HEK293 (cell line): ENCODE measurements around the gene HMGXB3.

Experiments
- GLI2 ChIP-seq: fragments of 450-650 bp; formaldehyde crosslinking; IDR thresholded peaks from 2 replicates; pipeline ENCODE4; 2017; ENCODE audit warnings: missing biosample characterization, missing genetic modification characterization, low read depth, borderline replicate concordance
- KLF16 ChIP-seq: fragments of 450-650 bp; formaldehyde crosslinking; IDR thresholded peaks from 2 replicates; pipeline ENCODE4 v1.5.1; 2017; ENCODE audit warnings: missing biosample characterization, missing genetic modification characterization
- KLF9 ChIP-seq: fragments of 450-650 bp; formaldehyde crosslinking; IDR thresholded peaks from 2 replicates; pipeline ENCODE4 v1.5.1; 2016; ENCODE audit warnings: missing biosample characterization, missing genetic modification characterization, low read depth
- SETDB1 ChIP-seq: IDR thresholded peaks from one replicate; pipeline ENCODE4 v1.6.1; 2017; ENCODE audit warnings: mild to moderate bottlenecking, low read length, moderate library complexity, mixed read lengths; ENCODE audit not compliant: insufficient read length
- ZIC2 ChIP-seq: fragments of 450-650 bp; formaldehyde crosslinking; IDR thresholded peaks from 2 replicates; pipeline ENCODE4 v1.5.1; 2016; ENCODE audit warnings: missing biosample characterization, missing genetic modification characterization
- ZNF184 ChIP-seq: fragments of 450-650 bp; IDR thresholded peaks from 2 replicates; pipeline ENCODE4 v1.5.1; 2018; ENCODE audit warnings: missing biosample characterization, mild to moderate bottlenecking, missing genetic modification characterization
- ZNF335 ChIP-seq: fragments of 450-650 bp; formaldehyde crosslinking; conservative IDR thresholded peaks from 2 replicates; pipeline ENCODE4 v1.5.1; 2016; ENCODE audit warnings: missing biosample characterization, missing genetic modification characterization
- ZNF776 ChIP-seq: fragments of 450-650 bp; formaldehyde crosslinking; IDR thresholded peaks from 2 replicates; pipeline ENCODE4 v1.5.0; 2017; ENCODE audit warnings: missing biosample characterization, missing genetic modification characterization, borderline replicate concordance
- TF ChIP-seq, protein P1 (sequence below): fragments of 450-650 bp; formaldehyde crosslinking; IDR thresholded peaks from 2 replicates; pipeline ENCODE4 v1.5.1; 2016; ENCODE audit warnings: missing biosample characterization, missing genetic modification characterization
- TF ChIP-seq, protein P2 (sequence below): fragments of 450-650 bp; formaldehyde crosslinking; IDR thresholded peaks from 2 replicates; pipeline ENCODE4 v1.5.1; 2016; ENCODE audit warnings: missing biosample characterization, missing genetic modification characterization, low read depth
- TF ChIP-seq, protein P3 (sequence below): fragments of 450-650 bp; formaldehyde crosslinking; IDR thresholded peaks from 2 replicates; pipeline ENCODE4 v1.5.1; 2017; ENCODE audit warnings: missing biosample characterization, missing genetic modification characterization

DNA sequence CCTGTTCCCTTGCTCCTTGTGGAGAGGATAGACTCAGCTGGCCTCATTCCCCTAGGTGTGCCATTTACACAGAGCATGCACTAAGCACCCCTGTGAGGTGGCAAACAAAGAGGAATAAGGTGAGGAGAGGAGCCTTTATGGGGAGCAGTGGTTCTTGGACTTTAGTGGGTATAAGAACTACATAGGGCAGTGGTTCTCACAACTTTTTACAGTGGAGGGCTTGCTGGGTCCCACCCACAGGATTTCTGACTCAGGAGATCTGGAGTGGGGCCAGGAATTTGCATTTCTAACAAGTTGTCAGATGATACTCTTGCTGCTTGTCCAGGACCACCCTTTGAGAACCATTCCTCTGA, 43.8 kb downstream of the HMGXB3 start:
- TF ChIP-seq, protein P1, sequence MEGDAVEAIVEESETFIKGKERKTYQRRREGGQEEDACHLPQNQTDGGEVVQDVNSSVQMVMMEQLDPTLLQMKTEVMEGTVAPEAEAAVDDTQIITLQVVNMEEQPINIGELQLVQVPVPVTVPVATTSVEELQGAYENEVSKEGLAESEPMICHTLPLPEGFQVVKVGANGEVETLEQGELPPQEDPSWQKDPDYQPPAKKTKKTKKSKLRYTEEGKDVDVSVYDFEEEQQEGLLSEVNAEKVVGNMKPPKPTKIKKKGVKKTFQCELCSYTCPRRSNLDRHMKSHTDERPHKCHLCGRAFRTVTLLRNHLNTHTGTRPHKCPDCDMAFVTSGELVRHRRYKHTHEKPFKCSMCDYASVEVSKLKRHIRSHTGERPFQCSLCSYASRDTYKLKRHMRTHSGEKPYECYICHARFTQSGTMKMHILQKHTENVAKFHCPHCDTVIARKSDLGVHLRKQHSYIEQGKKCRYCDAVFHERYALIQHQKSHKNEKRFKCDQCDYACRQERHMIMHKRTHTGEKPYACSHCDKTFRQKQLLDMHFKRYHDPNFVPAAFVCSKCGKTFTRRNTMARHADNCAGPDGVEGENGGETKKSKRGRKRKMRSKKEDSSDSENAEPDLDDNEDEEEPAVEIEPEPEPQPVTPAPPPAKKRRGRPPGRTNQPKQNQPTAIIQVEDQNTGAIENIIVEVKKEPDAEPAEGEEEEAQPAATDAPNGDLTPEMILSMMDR (tag by site-specific recombination) = no peak
- TF ChIP-seq ZIC2 (tag by site-specific recombination) (no peak), ZNF335 (tag by site-specific recombination) (no peak), KLF16 (no peak), GLI2 (tag by site-specific recombination) (no peak), KLF9 (tag by site-specific recombination) (no peak), ZNF184 (no peak), ZNF776 (no peak), SETDB1 (no peak)
- TF ChIP-seq, protein P2, sequence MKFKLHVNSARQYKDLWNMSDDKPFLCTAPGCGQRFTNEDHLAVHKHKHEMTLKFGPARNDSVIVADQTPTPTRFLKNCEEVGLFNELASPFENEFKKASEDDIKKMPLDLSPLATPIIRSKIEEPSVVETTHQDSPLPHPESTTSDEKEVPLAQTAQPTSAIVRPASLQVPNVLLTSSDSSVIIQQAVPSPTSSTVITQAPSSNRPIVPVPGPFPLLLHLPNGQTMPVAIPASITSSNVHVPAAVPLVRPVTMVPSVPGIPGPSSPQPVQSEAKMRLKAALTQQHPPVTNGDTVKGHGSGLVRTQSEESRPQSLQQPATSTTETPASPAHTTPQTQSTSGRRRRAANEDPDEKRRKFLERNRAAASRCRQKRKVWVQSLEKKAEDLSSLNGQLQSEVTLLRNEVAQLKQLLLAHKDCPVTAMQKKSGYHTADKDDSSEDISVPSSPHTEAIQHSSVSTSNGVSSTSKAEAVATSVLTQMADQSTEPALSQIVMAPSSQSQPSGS (tag by site-specific recombination) = no peak
- TF ChIP-seq, protein P3, sequence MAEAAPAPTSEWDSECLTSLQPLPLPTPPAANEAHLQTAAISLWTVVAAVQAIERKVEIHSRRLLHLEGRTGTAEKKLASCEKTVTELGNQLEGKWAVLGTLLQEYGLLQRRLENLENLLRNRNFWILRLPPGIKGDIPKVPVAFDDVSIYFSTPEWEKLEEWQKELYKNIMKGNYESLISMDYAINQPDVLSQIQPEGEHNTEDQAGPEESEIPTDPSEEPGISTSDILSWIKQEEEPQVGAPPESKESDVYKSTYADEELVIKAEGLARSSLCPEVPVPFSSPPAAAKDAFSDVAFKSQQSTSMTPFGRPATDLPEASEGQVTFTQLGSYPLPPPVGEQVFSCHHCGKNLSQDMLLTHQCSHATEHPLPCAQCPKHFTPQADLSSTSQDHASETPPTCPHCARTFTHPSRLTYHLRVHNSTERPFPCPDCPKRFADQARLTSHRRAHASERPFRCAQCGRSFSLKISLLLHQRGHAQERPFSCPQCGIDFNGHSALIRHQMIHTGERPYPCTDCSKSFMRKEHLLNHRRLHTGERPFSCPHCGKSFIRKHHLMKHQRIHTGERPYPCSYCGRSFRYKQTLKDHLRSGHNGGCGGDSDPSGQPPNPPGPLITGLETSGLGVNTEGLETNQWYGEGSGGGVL (tag by site-specific recombination) = no peak
